Panc1 (cell line): ENCODE data around the gene C5.

Source experiments
- POLR2AphosphoS5 ChIP-seq: IDR thresholded peaks from 2 replicates; pipeline ENCODE4 v1.6.1; 2012; ENCODE audit warnings: mild to moderate bottlenecking, low read depth, low read length, moderate library complexity
- SIN3A ChIP-seq: IDR thresholded peaks from 2 replicates; pipeline ENCODE4 v1.6.1; 2012; ENCODE audit warnings: low read depth, mild to moderate bottlenecking, low read length, moderate library complexity, borderline replicate concordance; ENCODE audit not compliant: insufficient read depth
- TF ChIP-seq, protein P1 (sequence below): fragments of 450-650 bp; IDR thresholded peaks from 2 replicates; pipeline ENCODE4 v1.5.1; 2017; ENCODE audit warnings: mild to moderate bottlenecking
- TF ChIP-seq, protein P2 (sequence below), 2 experiments: IDR thresholded peaks; 2 replicates each; pipeline ENCODE4 v1.6.1; 2011 to 2012; ENCODE audit warnings: low read depth in 2 of 2, control low read depth in 1 of 2, low read length in 1 of 2, mild to moderate bottlenecking in 1 of 2, moderate library complexity in 1 of 2; ENCODE audit not compliant: insufficient read depth in 1 of 2

DNA sequence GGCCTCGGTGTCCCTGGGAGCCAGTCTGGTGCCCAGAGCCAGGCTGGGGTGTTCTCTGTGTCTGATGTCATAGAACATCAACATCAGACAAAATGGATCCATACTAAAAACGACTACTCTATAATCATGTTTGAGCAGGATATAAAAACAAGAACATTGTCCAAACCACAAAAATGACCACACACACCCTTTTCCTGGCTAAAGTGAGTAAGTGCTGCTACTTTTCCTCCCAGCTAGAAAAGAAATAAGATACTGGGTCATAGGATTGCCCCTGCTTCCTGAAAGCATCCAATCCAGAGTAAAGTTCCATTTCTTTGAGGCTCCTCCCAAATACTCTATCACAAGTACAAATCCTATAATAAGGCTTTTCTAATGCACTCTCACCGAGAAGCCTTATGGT is 103.8 kb downstream of the C5 start:
- TF ChIP-seq, protein P1, sequence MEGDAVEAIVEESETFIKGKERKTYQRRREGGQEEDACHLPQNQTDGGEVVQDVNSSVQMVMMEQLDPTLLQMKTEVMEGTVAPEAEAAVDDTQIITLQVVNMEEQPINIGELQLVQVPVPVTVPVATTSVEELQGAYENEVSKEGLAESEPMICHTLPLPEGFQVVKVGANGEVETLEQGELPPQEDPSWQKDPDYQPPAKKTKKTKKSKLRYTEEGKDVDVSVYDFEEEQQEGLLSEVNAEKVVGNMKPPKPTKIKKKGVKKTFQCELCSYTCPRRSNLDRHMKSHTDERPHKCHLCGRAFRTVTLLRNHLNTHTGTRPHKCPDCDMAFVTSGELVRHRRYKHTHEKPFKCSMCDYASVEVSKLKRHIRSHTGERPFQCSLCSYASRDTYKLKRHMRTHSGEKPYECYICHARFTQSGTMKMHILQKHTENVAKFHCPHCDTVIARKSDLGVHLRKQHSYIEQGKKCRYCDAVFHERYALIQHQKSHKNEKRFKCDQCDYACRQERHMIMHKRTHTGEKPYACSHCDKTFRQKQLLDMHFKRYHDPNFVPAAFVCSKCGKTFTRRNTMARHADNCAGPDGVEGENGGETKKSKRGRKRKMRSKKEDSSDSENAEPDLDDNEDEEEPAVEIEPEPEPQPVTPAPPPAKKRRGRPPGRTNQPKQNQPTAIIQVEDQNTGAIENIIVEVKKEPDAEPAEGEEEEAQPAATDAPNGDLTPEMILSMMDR: no peak
- TF ChIP-seq POLR2AphosphoS5 (no peak), SIN3A (no peak)
- TF ChIP-seq, protein P2, sequence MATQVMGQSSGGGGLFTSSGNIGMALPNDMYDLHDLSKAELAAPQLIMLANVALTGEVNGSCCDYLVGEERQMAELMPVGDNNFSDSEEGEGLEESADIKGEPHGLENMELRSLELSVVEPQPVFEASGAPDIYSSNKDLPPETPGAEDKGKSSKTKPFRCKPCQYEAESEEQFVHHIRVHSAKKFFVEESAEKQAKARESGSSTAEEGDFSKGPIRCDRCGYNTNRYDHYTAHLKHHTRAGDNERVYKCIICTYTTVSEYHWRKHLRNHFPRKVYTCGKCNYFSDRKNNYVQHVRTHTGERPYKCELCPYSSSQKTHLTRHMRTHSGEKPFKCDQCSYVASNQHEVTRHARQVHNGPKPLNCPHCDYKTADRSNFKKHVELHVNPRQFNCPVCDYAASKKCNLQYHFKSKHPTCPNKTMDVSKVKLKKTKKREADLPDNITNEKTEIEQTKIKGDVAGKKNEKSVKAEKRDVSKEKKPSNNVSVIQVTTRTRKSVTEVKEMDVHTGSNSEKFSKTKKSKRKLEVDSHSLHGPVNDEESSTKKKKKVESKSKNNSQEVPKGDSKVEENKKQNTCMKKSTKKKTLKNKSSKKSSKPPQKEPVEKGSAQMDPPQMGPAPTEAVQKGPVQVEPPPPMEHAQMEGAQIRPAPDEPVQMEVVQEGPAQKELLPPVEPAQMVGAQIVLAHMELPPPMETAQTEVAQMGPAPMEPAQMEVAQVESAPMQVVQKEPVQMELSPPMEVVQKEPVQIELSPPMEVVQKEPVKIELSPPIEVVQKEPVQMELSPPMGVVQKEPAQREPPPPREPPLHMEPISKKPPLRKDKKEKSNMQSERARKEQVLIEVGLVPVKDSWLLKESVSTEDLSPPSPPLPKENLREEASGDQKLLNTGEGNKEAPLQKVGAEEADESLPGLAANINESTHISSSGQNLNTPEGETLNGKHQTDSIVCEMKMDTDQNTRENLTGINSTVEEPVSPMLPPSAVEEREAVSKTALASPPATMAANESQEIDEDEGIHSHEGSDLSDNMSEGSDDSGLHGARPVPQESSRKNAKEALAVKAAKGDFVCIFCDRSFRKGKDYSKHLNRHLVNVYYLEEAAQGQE (IDR thresholded peaks at IDR 0.05; ENCODE audit: insufficient read depth in 1 of 2, low read depth in 2 of 2, low read length in 1 of 2): no peak
